Caco-2 (cell line): Measurements from ENCODE around the gene VRTN. TPM values are rescaled to one million over a fixed set of nuclear protein-coding genes. Genes with fewer than 3 reads are reported as not detected.

ENCODE experiments used
- BruUV-seq: library from RNA; stranded (reverse); fragments of 400-500 nt; replicated peaks from 2 replicates; lab custom pipeline; 2021; lab: Mats Ljungman, UMichigan
- CTCF ChIA-PET: fragments of 300-600 bp; sonication (Branson Sonifier 250); formaldehyde crosslinking; loops from one replicate; lab custom pipeline; 2022; ENCODE audit warnings: antibody characterized with exemption; lab: Charles Lee
- POLR2A ChIA-PET: fragments of 300-600 bp; sonication (Branson Sonifier 250); formaldehyde crosslinking; loops from one replicate; lab custom pipeline; 2022; ENCODE audit warnings: antibody characterized with exemption; lab: Charles Lee
- DNase-seq, 2 experiments: peaks; one replicate each; pipeline versions ENCODE4 v3.0.0 to v3.0.0-alpha.2; 2020 to 2022
- H3K27me3 ChIP-seq: replicated peaks from 2 replicates; pipeline ENCODE4 v1.6.0; 2011; ENCODE audit warnings: low read length; ENCODE audit not compliant: control insufficient read depth, insufficient read depth
- H3K36me3 ChIP-seq: 2 replicates; pipeline ENCODE4 v1.5.1; 2011; ENCODE audit warnings: low read length; ENCODE audit not compliant: control insufficient read depth, insufficient read depth
- H3K4me1 ChIP-seq: fragments of 250-450 bp; sonication (Bioruptor Pico); 2 replicates; pipeline ENCODE4 v1.5.1; 2020; ENCODE audit warnings: mild to moderate bottlenecking
- H3K4me3 ChIP-seq: 2 replicates; pipeline ENCODE4 v1.5.1; 2011; ENCODE audit warnings: low read depth, mild to moderate bottlenecking, control low read depth, low read length
- H3K9me3 ChIP-seq: fragments of 250-450 bp; sonication (Bioruptor Pico); 2 replicates; pipeline ENCODE4 v1.5.1; 2020; ENCODE audit warnings: mild to moderate bottlenecking, moderate library complexity
- H3K27ac Mint-ChIP-seq: one replicate; pipeline ENCODE4 v1.8.0; 2022; ENCODE audit warnings: mixed read lengths; ENCODE audit not compliant: unreplicated experiment
- H3K27me3 Mint-ChIP-seq: one replicate; pipeline ENCODE4 v1.8.0; 2022; ENCODE audit warnings: mixed read lengths; ENCODE audit not compliant: insufficient read depth, unreplicated experiment
- H3K36me3 Mint-ChIP-seq: one replicate; pipeline ENCODE4 v1.8.0; 2022; ENCODE audit warnings: mild to moderate bottlenecking, mixed read lengths; ENCODE audit not compliant: insufficient read depth, unreplicated experiment
- H3K4me1 Mint-ChIP-seq: one replicate; pipeline ENCODE4 v1.8.0; 2022; ENCODE audit warnings: low read depth, mixed read lengths; ENCODE audit not compliant: unreplicated experiment
- H3K4me3 Mint-ChIP-seq: one replicate; pipeline ENCODE4 v1.8.0; 2022; ENCODE audit warnings: mild to moderate bottlenecking, moderate library complexity, mixed read lengths; ENCODE audit not compliant: unreplicated experiment
- H3K9me3 Mint-ChIP-seq: one replicate; pipeline ENCODE4 v1.8.0; 2022; ENCODE audit warnings: mixed read lengths; ENCODE audit not compliant: unreplicated experiment
- CTCF ChIP-seq, 2 experiments: fragments of 200-600 bp in 1 of 2; IDR thresholded peaks; 1 replicate in 1 of 2; 2 replicates in 1 of 2; pipeline versions ENCODE4 v1.5.1 to v1.8.0; 2011 to 2022; ENCODE audit warnings: antibody characterized with exemption in 1 of 2, control low read depth in 1 of 2, inconsistent platforms in 1 of 2, low read depth in 1 of 2, low read length in 1 of 2, mild to moderate bottlenecking in 1 of 2, moderate library complexity in 1 of 2; ENCODE audit not compliant: insufficient read depth in 1 of 2, severe bottlenecking in 1 of 2, unreplicated experiment in 1 of 2
- intact Hi-C: fragments of 100-400 bp; cut with micrococcal nuclease; formaldehyde crosslinking; loops from one replicate; pipeline ENCODE4 v1.10.0; 2022; ENCODE audit not compliant: unreplicated experiment
- total RNA-seq: library from RNA; stranded (reverse); gene quantifications from 2 replicates; pipeline ENCODE4 v1.2.3, GENCODE V29; 2022

The VRTN gene
- total RNA-seq, 1 experiment from 2014 or later: 1.7 TPM

- BruUV-seq: no TSS peak
- H3K4me3 Mint-ChIP-seq: no peak overlapping the region
- no peaks in the 10 kb centered on the region for H3K36me3 ChIP-seq
- no peaks in the 10 kb centered on the region for H3K9me3 ChIP-seq
- no peak for TF ChIP-seq CTCF (IDR thresholded peaks at IDR 0.05; ENCODE audit: insufficient read depth in 1 of 2, low read depth in 1 of 2, low read length in 1 of 2, severe bottlenecking in 1 of 2, unreplicated experiment in 1 of 2)
- no peaks in the 10 kb centered on the region for H3K27me3 ChIP-seq
- H3K9me3 Mint-ChIP-seq: no peaks in the 10 kb centered on the region
- ChIA-PET CTCF (interaction anchor here (0.6 to 0.7 kb wide), 2 partner anchors 9 to 16 kb away, joined by 3 to 7 read pairs; no protein-coding TSS in a partner anchor), POLR2A (interaction anchor here (0.7 kb wide), 1 partner anchor 1179 kb away, joined by 5 read pairs; no protein-coding TSS in a partner anchor)
- H3K27me3 Mint-ChIP-seq: no peaks in the 10 kb centered on the region
- no peaks in the 10 kb centered on the region for H3K36me3 Mint-ChIP-seq
- intact Hi-C loops: no loop called here
- H3K4me1 ChIP-seq: no peaks in the 10 kb centered on the region
- H3K4me3 ChIP-seq: no peak overlapping the region
- DNase-seq: no peak
- no peak overlapping the region for H3K27ac Mint-ChIP-seq
- H3K4me1 Mint-ChIP-seq: no peaks in the 10 kb centered on the region
Observed at GRCh38 chr14:74309125-74310022, 38.9 kb upstream of the VRTN start.

GRCh38 chr14:74312161-74312560, 36.1 kb upstream of the VRTN start:
- H3K36me3 Mint-ChIP-seq: no peaks in the 10 kb centered on the region
- Histone ChIP-seq H3K9me3 (no peaks in the 10 kb centered on the region), H3K36me3 (no peaks in the 10 kb centered on the region), H3K4me1 (no peaks in the 10 kb centered on the region), H3K27me3 (no peaks in the 10 kb centered on the region), H3K4me3 (no peak overlapping the region)
- POLR2A ChIA-PET: no interaction called here
- CTCF ChIA-PET: no interaction called here
- H3K9me3 Mint-ChIP-seq: no peaks in the 10 kb centered on the region
- no peak overlapping the region for H3K27ac Mint-ChIP-seq
- H3K4me3 Mint-ChIP-seq: no peak overlapping the region
- no peak for DNase-seq
- BruUV-seq: no TSS peak
- no peaks in the 10 kb centered on the region for H3K4me1 Mint-ChIP-seq
- intact Hi-C loops: no loop called here
- no peaks in the 10 kb centered on the region for H3K27me3 Mint-ChIP-seq
- TF ChIP-seq CTCF (IDR thresholded peaks at IDR 0.05; ENCODE audit: insufficient read depth in 1 of 2, low read depth in 1 of 2, low read length in 1 of 2, severe bottlenecking in 1 of 2, unreplicated experiment in 1 of 2): no peak

- H3K4me1 Mint-ChIP-seq: no peaks in the 10 kb centered on the region
- intact Hi-C loops: no loop called here
- no peak for TF ChIP-seq CTCF (IDR thresholded peaks at IDR 0.05; ENCODE audit: insufficient read depth in 1 of 2, low read depth in 1 of 2, low read length in 1 of 2, severe bottlenecking in 1 of 2, unreplicated experiment in 1 of 2)
- H3K27me3 Mint-ChIP-seq: no peaks in the 10 kb centered on the region
- POLR2A ChIA-PET: no interaction called here
- no peaks in the 10 kb centered on the region for H3K27me3 ChIP-seq
- no peak overlapping the region for H3K27ac Mint-ChIP-seq
- H3K36me3 ChIP-seq: no peaks in the 10 kb centered on the region
- no peak overlapping the region for H3K4me3 ChIP-seq
- H3K9me3 Mint-ChIP-seq: no peaks in the 10 kb centered on the region
- H3K4me3 Mint-ChIP-seq: no peak overlapping the region
- H3K36me3 Mint-ChIP-seq: no peaks in the 10 kb centered on the region
- CTCF ChIA-PET: interaction anchor here (1.1 kb wide), 1 partner anchor 11 kb away, joined by 3 read pairs; the partner anchor contains the start of gene ABCD4
- BruUV-seq: no TSS peak
- no peak for DNase-seq
- H3K9me3 ChIP-seq: no peaks in the 10 kb centered on the region
- no peaks in the 10 kb centered on the region for H3K4me1 ChIP-seq
Observed at GRCh38 chr14:74313601-74314000, 34.7 kb upstream of the VRTN start.
